IMR-90 (cell line): ENCODE data around the gene SPATA16. TPM values are rescaled to one million over a fixed set of nuclear protein-coding genes. Genes with fewer than 3 reads are reported as not detected.

Experiments used
- ATAC-seq: fragments of 200-7000 bp; cut with Tn5 transposase; 2 replicates; pipeline ENCODE4 v1.9.1; 2020; ENCODE audit warnings: low read depth, mild to moderate bottlenecking, moderate library complexity
- BruUV-seq: library from RNA; stranded (reverse); fragments of 400-500 nt; replicated peaks from 2 replicates; lab custom pipeline; 2021; lab: Mats Ljungman, UMichigan
- CTCF ChIA-PET: fragments of 300-600 bp; formaldehyde crosslinking; extraction: SDS; loops from one replicate; lab custom pipeline; 2021; ENCODE audit warnings: antibody characterized with exemption; lab: Yijun Ruan, JAX
- POLR2A ChIA-PET: fragments of 300-600 bp; sonication (Branson Sonifier 250); formaldehyde crosslinking; loops from one replicate; lab custom pipeline; 2022; ENCODE audit warnings: antibody characterized with exemption; ENCODE audit not compliant: unreplicated experiment; lab: Charles Lee
- DNase-seq: peaks from one replicate; pipeline ENCODE4 v3.0.0; 2013
- H2AFZ ChIP-seq: replicated peaks from 2 replicates; pipeline ENCODE3; 2013; ENCODE audit warnings: low read length, mild to moderate bottlenecking; ENCODE audit not compliant: poor library complexity
- H2AK5ac ChIP-seq: 2 replicates; pipeline ENCODE4 v1.6.1; 2013; ENCODE audit warnings: low read depth, low read length, inconsistent platforms
- H2AK9ac ChIP-seq: replicated peaks from 2 replicates; pipeline ENCODE3; 2013; ENCODE audit warnings: mild to moderate bottlenecking, low read depth, low read length, moderate library complexity; ENCODE audit not compliant: poor library complexity
- H2BK120ac ChIP-seq: 2 replicates; pipeline ENCODE4 v1.6.1; 2013; ENCODE audit warnings: low read depth, low read length, inconsistent platforms
- H2BK15ac ChIP-seq: 3 replicates; pipeline ENCODE4 v1.6.1; 2013; ENCODE audit warnings: low read depth, low read length, inconsistent platforms
- H2BK20ac ChIP-seq: 2 replicates; pipeline ENCODE4 v1.6.1; 2013; ENCODE audit warnings: low read depth, mild to moderate bottlenecking, inconsistent platforms, low read length, moderate library complexity
- H2BK5ac ChIP-seq: 2 replicates; pipeline ENCODE4 v1.6.1; 2013; ENCODE audit warnings: mild to moderate bottlenecking, low read depth, low read length, inconsistent platforms; ENCODE audit not compliant: poor library complexity, severe bottlenecking
- H3K14ac ChIP-seq: replicated peaks from 2 replicates; pipeline ENCODE4 v1.6.1; 2013; ENCODE audit warnings: low read depth, low read length, inconsistent platforms
- H3K18ac ChIP-seq: 2 replicates; pipeline ENCODE4 v1.6.1; 2013; ENCODE audit warnings: low read depth, low read length, control low read depth
- H3K23ac ChIP-seq: 2 replicates; pipeline ENCODE4 v1.6.1; 2013; ENCODE audit warnings: low read depth, low read length, inconsistent platforms
- H3K27ac ChIP-seq: 2 replicates; pipeline ENCODE4 v1.5.1; 2013; ENCODE audit warnings: mild to moderate bottlenecking, control low read depth, low read length; ENCODE audit not compliant: insufficient read depth
- H3K27me3 ChIP-seq: 2 replicates; pipeline ENCODE4 v1.6.1; 2013; ENCODE audit warnings: low read length; ENCODE audit not compliant: control insufficient read depth, insufficient read depth
- H3K36me3 ChIP-seq: 2 replicates; pipeline ENCODE4 v1.6.1; 2013; ENCODE audit warnings: low read length, mixed read lengths; ENCODE audit not compliant: control insufficient read depth, insufficient read depth
- H3K4ac ChIP-seq: 2 replicates; pipeline ENCODE4 v1.6.1; 2013; ENCODE audit warnings: low read depth, low read length, inconsistent platforms
- H3K4me1 ChIP-seq: 2 replicates; pipeline ENCODE4 v1.6.1; 2013; ENCODE audit warnings: low read length, mixed read lengths; ENCODE audit not compliant: control insufficient read depth, insufficient read depth
- H3K4me2 ChIP-seq: 2 replicates; pipeline ENCODE4 v1.6.1; 2013; ENCODE audit warnings: low read depth, mild to moderate bottlenecking, control low read depth, low read length, moderate library complexity
- H3K4me3 ChIP-seq: 2 replicates; pipeline ENCODE4 v1.5.1; 2013; ENCODE audit warnings: low read depth, mild to moderate bottlenecking, control low read depth, low read length, moderate library complexity; ENCODE audit not compliant: insufficient read depth
- H3K56ac ChIP-seq: 2 replicates; pipeline ENCODE4 v1.6.1; 2013; ENCODE audit warnings: low read length, inconsistent platforms; ENCODE audit not compliant: insufficient read depth; ENCODE audit errors: extremely low read depth
- H3K79me1 ChIP-seq, 2 experiments: 2 replicates each; pipeline ENCODE4 v1.6.1; 2013; ENCODE audit warnings: low read length in 2 of 2, inconsistent platforms in 1 of 2, low read depth in 1 of 2
- H3K9ac ChIP-seq: 2 replicates; pipeline ENCODE4 v1.6.1; 2013; ENCODE audit warnings: low read depth, low read length, control low read depth
- H3K9me1 ChIP-seq: 2 replicates; pipeline ENCODE4 v1.6.1; 2013; ENCODE audit warnings: low read length, inconsistent platforms; ENCODE audit not compliant: insufficient read depth
- H3K9me3 ChIP-seq: 2 replicates; pipeline ENCODE4 v1.6.1; 2013; ENCODE audit warnings: low read length; ENCODE audit not compliant: control insufficient read depth, insufficient read depth
- H4K20me1 ChIP-seq: 2 replicates; pipeline ENCODE4 v1.6.1; 2013; ENCODE audit warnings: low read length, inconsistent platforms; ENCODE audit not compliant: insufficient read depth
- H4K5ac ChIP-seq: 2 replicates; pipeline ENCODE4 v1.6.1; 2013; ENCODE audit warnings: mild to moderate bottlenecking, low read depth, low read length, control low read depth
- H4K8ac ChIP-seq, 2 experiments: 2 replicates each; pipeline ENCODE4 v1.6.1; 2013; ENCODE audit warnings: low read depth in 2 of 2, low read length in 2 of 2, control low read depth in 1 of 2, inconsistent platforms in 1 of 2
- H4K91ac ChIP-seq: 2 replicates; pipeline ENCODE4 v1.6.1; 2013; ENCODE audit warnings: low read depth, low read length, inconsistent platforms; ENCODE audit not compliant: insufficient read depth
- BHLHE40 ChIP-seq: fragments of 150-350 bp; IDR thresholded peaks from 2 replicates; pipeline ENCODE4 v1.6.1; 2016; ENCODE audit warnings: mild to moderate bottlenecking, low read depth, low read length
- CEBPB ChIP-seq: IDR thresholded peaks from 2 replicates; pipeline ENCODE4 v1.6.1; 2012; ENCODE audit warnings: low read depth, low read length, improper control_type of control experiment
- CHD1 ChIP-seq: IDR thresholded peaks from 2 replicates; pipeline ENCODE4 v1.6.1; 2012; ENCODE audit warnings: low read depth, low read length, improper control_type of control experiment
- FOS ChIP-seq: fragments of 150-350 bp; IDR thresholded peaks from 2 replicates; pipeline ENCODE4 v1.6.1; 2016; ENCODE audit warnings: low read depth, low read length
- MAFK ChIP-seq: IDR thresholded peaks from 2 replicates; pipeline ENCODE4 v1.6.1; 2012; ENCODE audit warnings: low read depth, low read length, improper control_type of control experiment
- MAZ ChIP-seq: IDR thresholded peaks from 2 replicates; pipeline ENCODE4 v1.6.1; 2012; ENCODE audit warnings: low read depth, mild to moderate bottlenecking, low read length, improper control_type of control experiment, moderate library complexity, borderline replicate concordance
- MXI1 ChIP-seq: IDR thresholded peaks from 2 replicates; pipeline ENCODE4 v1.6.1; 2012; ENCODE audit warnings: low read depth, mild to moderate bottlenecking, low read length, moderate library complexity, borderline replicate concordance
- NFE2L2 ChIP-seq: fragments of 150-350 bp; IDR thresholded peaks from 2 replicates; pipeline ENCODE4 v1.6.1; 2016; ENCODE audit warnings: low read depth, mild to moderate bottlenecking, low read length
- POLR2A ChIP-seq: IDR thresholded peaks from 2 replicates; pipeline ENCODE4 v1.6.1; 2012; ENCODE audit warnings: mild to moderate bottlenecking, low read depth, low read length
- RAD21 ChIP-seq: IDR thresholded peaks from 2 replicates; pipeline ENCODE4 v1.6.1; 2012; ENCODE audit warnings: low read length, improper control_type of control experiment
- RCOR1 ChIP-seq: IDR thresholded peaks from 2 replicates; pipeline ENCODE4 v1.6.1; 2012; ENCODE audit warnings: mild to moderate bottlenecking, low read length, improper control_type of control experiment; ENCODE audit not compliant: insufficient replicate concordance
- RFX5 ChIP-seq: IDR thresholded peaks from 2 replicates; pipeline ENCODE4 v1.8.0; 2012; ENCODE audit warnings: low read depth, mild to moderate bottlenecking, low read length, moderate library complexity
- SMC3 ChIP-seq: fragments of 150-350 bp; IDR thresholded peaks from 2 replicates; pipeline ENCODE4 v1.6.1; 2016; ENCODE audit warnings: low read depth, mild to moderate bottlenecking, antibody characterized with exemption, low read length, moderate library complexity
- WGBS, 2 experiments: methylation state at CpG; one replicate each; pipeline versions ENCODE4 v1.1.5 to v1.1.7; 2013; ENCODE audit warnings: missing lambda C conversion rate in 2 of 2; ENCODE audit not compliant: insufficient read length in 1 of 2; ENCODE audit errors: extremely low coverage in 2 of 2; 5-methylcytosine and 5-hydroxymethylcytosine counted together
- dilution Hi-C: fragments of 300-500 bp; cut with HindIII; formaldehyde crosslinking; loops from one replicate; pipeline ENCODE4 v1.14.3; 2018; ENCODE audit warnings: low sequenced_read_pairs; ENCODE audit not compliant: unreplicated experiment
- in situ Hi-C: fragments of 300-500 bp; cut with MboI; formaldehyde crosslinking; loops from 3 replicates; pipeline ENCODE4 v1.14.3; 2019; ENCODE audit warnings: low sequenced_read_pairs, inconsistent platforms, mixed read lengths
- intact Hi-C: fragments of 100-400 bp; cut with micrococcal nuclease; formaldehyde crosslinking; loops from 2 replicates; pipeline ENCODE4 v1.10.0; 2022
- polyA plus RNA-seq, 3 experiments: library from polyadenylated mRNA; depleted of rRNA; stranded (reverse); fragments of >200 nt; gene quantifications; 2 replicates each; pipeline ENCODE4 v1.2.3, GENCODE V29; 2012; ENCODE audit warnings: low replicate concordance in 1 of 3
- total RNA-seq: library from RNA; depleted of rRNA; stranded (reverse); fragments of >200 nt; gene quantifications from 2 replicates; pipeline ENCODE4 v1.2.3, GENCODE V29; 2012
- TF ChIP-seq, protein P1 (sequence below): fragments of 150-350 bp; IDR thresholded peaks from 2 replicates; pipeline ENCODE4 v1.6.1; 2017; ENCODE audit warnings: mild to moderate bottlenecking, antibody characterized with exemption, low read length, low read depth
- TF ChIP-seq, protein P2 (sequence below): conservative IDR thresholded peaks from 2 replicates; pipeline ENCODE4 v1.5.1; 2012; ENCODE audit warnings: mild to moderate bottlenecking, low read depth, low read length, improper control_type of control experiment
- TF ChIP-seq, protein P3 (sequence below): fragments of 150-350 bp; IDR thresholded peaks from 2 replicates; pipeline ENCODE4 v1.6.1; 2016; ENCODE audit warnings: low read depth, mild to moderate bottlenecking, low read length, moderate library complexity, borderline replicate concordance

SPATA16 gene
- total and polyA plus RNA-seq, 2 of the 4 experiments (the other 2 are of a cell fraction) = not detected

DNA sequence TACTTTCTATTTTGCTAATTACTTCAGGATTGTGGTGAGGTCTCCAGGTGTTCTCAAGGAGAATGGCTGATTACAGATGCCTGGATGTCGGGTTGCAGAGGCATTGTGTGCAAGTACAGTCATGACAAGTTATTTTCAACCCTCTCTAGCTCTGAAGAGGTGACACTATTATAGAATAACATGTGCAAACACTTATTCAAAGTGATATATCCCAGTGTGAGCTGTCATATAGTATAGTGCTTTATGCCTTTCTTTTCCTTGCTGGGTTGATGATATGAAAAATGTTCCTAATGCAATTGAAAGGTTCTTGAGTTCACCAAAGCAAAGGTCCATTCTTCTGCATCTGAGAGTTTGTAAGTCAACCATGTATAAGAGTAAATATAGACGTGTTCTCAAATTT, 167.2 kb downstream of the SPATA16 start:
- Histone ChIP-seq H3K27me3 (no peaks in the 10 kb centered on the region), H4K91ac (no peak overlapping the region), H3K9me3 (no peaks in the 10 kb centered on the region), H3K4me2 (no peak overlapping the region), H4K5ac (no peak overlapping the region), H2BK20ac (no peak overlapping the region), H3K27ac (no peak overlapping the region), H3K4me3 (no peak overlapping the region), H2AK9ac (no peak overlapping the region), H4K8ac (no peak overlapping the region), H2AFZ (no peak overlapping the region), H3K9ac (no peak overlapping the region), H3K36me3 (no peaks in the 10 kb centered on the region), H2AK5ac (no peak overlapping the region), H3K18ac (no peak overlapping the region), H2BK120ac (no peak overlapping the region), H3K79me1 (no peaks in the 10 kb centered on the region), H3K14ac (no peak overlapping the region), H3K23ac (no peak overlapping the region), H2BK15ac (no peak overlapping the region), H3K9me1 (no peaks in the 10 kb centered on the region), H3K4me1 (no peaks in the 10 kb centered on the region), H4K20me1 (no peaks in the 10 kb centered on the region), H2BK5ac (no peak overlapping the region), H3K56ac (no peak overlapping the region), H3K4ac (no peak overlapping the region)
- intact Hi-C loops (no loop called here), in situ Hi-C loops (no loop called here), dilution Hi-C loops (no loop called here)
- DNase-seq = no peak
- BruUV-seq = no TSS peak
- CTCF ChIA-PET = no interaction called here
- TF ChIP-seq CEBPB (no peak), FOS (no peak), MAZ (no peak), BHLHE40 (no peak), NFE2L2 (no peak), RCOR1 (no peak), POLR2A (no peak), MAFK (no peak), CHD1 (no peak), RAD21 (no peak), SMC3 (no peak), RFX5 (no peak), MXI1 (no peak)
- TF ChIP-seq, protein P1, sequence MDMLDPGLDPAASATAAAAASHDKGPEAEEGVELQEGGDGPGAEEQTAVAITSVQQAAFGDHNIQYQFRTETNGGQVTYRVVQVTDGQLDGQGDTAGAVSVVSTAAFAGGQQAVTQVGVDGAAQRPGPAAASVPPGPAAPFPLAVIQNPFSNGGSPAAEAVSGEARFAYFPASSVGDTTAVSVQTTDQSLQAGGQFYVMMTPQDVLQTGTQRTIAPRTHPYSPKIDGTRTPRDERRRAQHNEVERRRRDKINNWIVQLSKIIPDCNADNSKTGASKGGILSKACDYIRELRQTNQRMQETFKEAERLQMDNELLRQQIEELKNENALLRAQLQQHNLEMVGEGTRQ = no peak
- TF ChIP-seq, protein P2, sequence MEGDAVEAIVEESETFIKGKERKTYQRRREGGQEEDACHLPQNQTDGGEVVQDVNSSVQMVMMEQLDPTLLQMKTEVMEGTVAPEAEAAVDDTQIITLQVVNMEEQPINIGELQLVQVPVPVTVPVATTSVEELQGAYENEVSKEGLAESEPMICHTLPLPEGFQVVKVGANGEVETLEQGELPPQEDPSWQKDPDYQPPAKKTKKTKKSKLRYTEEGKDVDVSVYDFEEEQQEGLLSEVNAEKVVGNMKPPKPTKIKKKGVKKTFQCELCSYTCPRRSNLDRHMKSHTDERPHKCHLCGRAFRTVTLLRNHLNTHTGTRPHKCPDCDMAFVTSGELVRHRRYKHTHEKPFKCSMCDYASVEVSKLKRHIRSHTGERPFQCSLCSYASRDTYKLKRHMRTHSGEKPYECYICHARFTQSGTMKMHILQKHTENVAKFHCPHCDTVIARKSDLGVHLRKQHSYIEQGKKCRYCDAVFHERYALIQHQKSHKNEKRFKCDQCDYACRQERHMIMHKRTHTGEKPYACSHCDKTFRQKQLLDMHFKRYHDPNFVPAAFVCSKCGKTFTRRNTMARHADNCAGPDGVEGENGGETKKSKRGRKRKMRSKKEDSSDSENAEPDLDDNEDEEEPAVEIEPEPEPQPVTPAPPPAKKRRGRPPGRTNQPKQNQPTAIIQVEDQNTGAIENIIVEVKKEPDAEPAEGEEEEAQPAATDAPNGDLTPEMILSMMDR = no peak
- TF ChIP-seq, protein P3, sequence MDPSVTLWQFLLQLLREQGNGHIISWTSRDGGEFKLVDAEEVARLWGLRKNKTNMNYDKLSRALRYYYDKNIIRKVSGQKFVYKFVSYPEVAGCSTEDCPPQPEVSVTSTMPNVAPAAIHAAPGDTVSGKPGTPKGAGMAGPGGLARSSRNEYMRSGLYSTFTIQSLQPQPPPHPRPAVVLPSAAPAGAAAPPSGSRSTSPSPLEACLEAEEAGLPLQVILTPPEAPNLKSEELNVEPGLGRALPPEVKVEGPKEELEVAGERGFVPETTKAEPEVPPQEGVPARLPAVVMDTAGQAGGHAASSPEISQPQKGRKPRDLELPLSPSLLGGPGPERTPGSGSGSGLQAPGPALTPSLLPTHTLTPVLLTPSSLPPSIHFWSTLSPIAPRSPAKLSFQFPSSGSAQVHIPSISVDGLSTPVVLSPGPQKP = no peak
- no CpG with 5 or more reads among the region's 2 CpGs for WGBS, 2 experiments
- POLR2A ChIA-PET = no interaction called here
- ATAC-seq = no peak
